Prostate gland (tissue), 2 donors: ENCODE results near the gene SIGLEC15. TPM values are rescaled to one million over a fixed set of nuclear protein-coding genes. Genes with fewer than 3 reads are reported as not detected.

Source experiments
- DNase-seq: peaks from one replicate; pipeline ENCODE4 v3.0.0-alpha.2; 2019; ENCODE audit warnings: low spot score
- H3K27ac ChIP-seq, 2 donors: fragments of 200-600 bp; sonication (generic); 2 replicates each; pipeline ENCODE4 v1.5.1; 2017 to 2019
- H3K27me3 ChIP-seq: fragments of 200-600 bp; sonication (generic); replicated peaks from 2 replicates; pipeline ENCODE4 v1.5.1; 2019; ENCODE audit not compliant: insufficient read depth
- H3K36me3 ChIP-seq, 2 donors: fragments of 200-600 bp; sonication (generic); 1 replicate in 1 of 2; 2 replicates in 1 of 2; pipeline versions ENCODE4 v1.5.1 to v1.8.1; 2017 to 2019
- H3K4me1 ChIP-seq: fragments of 200-600 bp; sonication (generic); replicated peaks from 2 replicates; pipeline ENCODE4 v1.5.1; 2019
- H3K4me3 ChIP-seq, 2 donors: fragments of 200-600 bp; sonication (generic); 2 replicates each; pipeline ENCODE4 v1.5.1; 2017 to 2019
- H3K9me3 ChIP-seq: fragments of 200-600 bp; sonication (generic); 2 replicates; pipeline ENCODE4 v1.5.1; 2017
- POLR2A ChIP-seq: fragments of 450-650 bp; IDR thresholded peaks from one replicate; pipeline ENCODE4 v1.6.1; 2016; ENCODE audit warnings: antibody characterized with exemption, mild to moderate bottlenecking
- POLR2AphosphoS5 ChIP-seq: sonication (generic); formaldehyde crosslinking; IDR thresholded peaks from one replicate; pipeline ENCODE4 v1.6.1; 2017; ENCODE audit warnings: antibody characterized with exemption
- WGBS: methylation state at CpG from one replicate; pipeline ENCODE4 v1.1.5; 2018; 5-methylcytosine and 5-hydroxymethylcytosine counted together
- intact Hi-C: fragments of 100-400 bp; cut with DNase I; formaldehyde crosslinking; loops from one replicate; pipeline ENCODE4 v1.14.2; 2022
- total RNA-seq, 2 donors: library from RNA; depleted of rRNA; stranded (reverse); fragments of >200 nt; gene quantifications; one replicate each; pipeline ENCODE4 v1.1.0, GENCODE V29; 2016
- TF ChIP-seq, protein P1 (sequence below), 4 experiments: fragments of 200-600 bp in 2 of 4; fragments of 450-650 bp in 2 of 4; sonication (generic) in 2 of 4; IDR thresholded peaks; 1 replicate in 3 of 4; 2 replicates in 1 of 4; pipeline ENCODE4 v1.5.1; 2016 to 2019; ENCODE audit warnings: antibody characterized with exemption in 4 of 4, mild to moderate bottlenecking in 2 of 4, moderate library complexity in 2 of 4

The SIGLEC15 gene, protein sequence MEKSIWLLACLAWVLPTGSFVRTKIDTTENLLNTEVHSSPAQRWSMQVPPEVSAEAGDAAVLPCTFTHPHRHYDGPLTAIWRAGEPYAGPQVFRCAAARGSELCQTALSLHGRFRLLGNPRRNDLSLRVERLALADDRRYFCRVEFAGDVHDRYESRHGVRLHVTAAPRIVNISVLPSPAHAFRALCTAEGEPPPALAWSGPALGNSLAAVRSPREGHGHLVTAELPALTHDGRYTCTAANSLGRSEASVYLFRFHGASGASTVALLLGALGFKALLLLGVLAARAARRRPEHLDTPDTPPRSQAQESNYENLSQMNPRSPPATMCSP
- under 1 TPM in 1 of 2 donors, not detected in 1; 0.91 TPM for total RNA-seq

DNA sequence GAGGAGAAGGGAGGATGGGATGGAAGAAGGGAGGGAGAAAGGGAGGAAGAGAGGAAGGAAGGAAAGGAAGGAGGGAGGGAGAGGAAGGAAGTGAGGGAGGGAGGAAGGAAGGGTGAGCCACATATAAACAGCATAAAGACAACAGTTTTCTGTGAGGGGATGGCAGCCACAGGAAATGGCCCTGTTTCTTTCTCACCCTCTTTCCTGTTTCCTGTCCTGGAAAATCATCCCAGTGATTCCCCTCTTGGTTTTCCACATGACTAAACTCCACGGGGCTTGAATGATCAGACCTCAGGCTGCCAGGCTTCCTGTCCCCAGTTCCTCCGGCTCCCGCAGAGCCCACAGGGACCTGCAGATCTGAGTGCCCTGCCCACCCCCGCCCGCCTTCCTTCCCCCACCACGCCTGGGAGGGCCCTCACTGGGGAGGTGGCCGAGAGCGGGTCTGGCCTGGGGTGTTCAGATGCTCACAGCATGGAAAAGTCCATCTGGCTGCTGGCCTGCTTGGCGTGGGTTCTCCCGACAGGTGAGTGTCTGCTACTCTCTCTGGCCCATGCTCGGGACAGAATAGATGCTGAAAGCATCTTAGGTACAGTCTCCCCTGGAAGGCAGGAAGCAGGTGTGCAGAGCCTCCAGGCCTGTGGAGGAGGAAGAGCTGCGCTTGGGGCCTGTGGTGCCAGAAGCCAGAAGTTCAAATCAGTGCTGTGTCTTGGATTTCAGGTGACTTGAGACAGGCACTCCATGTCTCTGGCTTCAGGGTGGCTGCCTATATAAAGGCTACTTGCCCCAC, at the start of gene SIGLEC15:
Gene SIGLEC15, plus strand, starts transcription at position 418 of the 787 bp plus-strand sequence. Its CDS starts 54 bp downstream, at position 472.
- WGBS: 75% methylated on average over 12 of the region's 12 CpGs
- Histone ChIP-seq H3K36me3 (no peaks in the 10 kb centered on the region), H3K27ac (no peak within 1 kb of the TSS), H3K4me1 (peaks cover 6% of the 10 kb centered on the region), H3K4me3 (no peak within 1 kb of the TSS), H3K27me3 (no peaks in the 10 kb centered on the region), H3K9me3 (no peaks in the 10 kb centered on the region)
- TF ChIP-seq POLR2AphosphoS5 (no peak), POLR2A (no peak)
- TF ChIP-seq, protein P1, sequence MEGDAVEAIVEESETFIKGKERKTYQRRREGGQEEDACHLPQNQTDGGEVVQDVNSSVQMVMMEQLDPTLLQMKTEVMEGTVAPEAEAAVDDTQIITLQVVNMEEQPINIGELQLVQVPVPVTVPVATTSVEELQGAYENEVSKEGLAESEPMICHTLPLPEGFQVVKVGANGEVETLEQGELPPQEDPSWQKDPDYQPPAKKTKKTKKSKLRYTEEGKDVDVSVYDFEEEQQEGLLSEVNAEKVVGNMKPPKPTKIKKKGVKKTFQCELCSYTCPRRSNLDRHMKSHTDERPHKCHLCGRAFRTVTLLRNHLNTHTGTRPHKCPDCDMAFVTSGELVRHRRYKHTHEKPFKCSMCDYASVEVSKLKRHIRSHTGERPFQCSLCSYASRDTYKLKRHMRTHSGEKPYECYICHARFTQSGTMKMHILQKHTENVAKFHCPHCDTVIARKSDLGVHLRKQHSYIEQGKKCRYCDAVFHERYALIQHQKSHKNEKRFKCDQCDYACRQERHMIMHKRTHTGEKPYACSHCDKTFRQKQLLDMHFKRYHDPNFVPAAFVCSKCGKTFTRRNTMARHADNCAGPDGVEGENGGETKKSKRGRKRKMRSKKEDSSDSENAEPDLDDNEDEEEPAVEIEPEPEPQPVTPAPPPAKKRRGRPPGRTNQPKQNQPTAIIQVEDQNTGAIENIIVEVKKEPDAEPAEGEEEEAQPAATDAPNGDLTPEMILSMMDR (IDR thresholded peaks at IDR 0.05): no peak
- intact Hi-C loops: no loop called here
- DNase-seq: no peak

DNA sequence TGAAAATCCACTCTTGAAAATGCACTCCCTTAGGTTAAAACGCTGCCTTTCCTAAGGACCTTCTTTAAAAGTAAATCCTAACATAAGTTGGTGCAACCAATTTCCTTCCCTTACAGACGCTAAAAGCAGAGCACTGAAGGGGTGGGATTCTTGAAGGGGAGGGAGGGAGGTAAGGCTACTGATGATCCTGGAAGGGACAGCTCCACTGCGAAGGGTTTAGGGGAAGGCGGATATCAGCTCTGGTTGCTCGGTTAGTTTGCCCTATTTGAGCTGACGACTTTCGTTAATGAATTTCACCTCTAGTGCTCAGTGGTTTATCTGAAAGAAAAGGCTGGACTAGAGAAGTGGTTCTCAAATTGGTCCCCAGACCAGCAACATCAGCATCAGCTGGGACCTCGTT, 49.7 kb upstream of the SIGLEC15 start:
- DNase-seq: no peak
- Histone ChIP-seq H3K27ac (peak overlapping the region; percentile 46 to 65), H3K9me3 (no peaks in the 10 kb centered on the region), H3K4me3 (peak overlapping the region; percentile 27 to 30), H3K4me1 (peaks cover 13% of the 10 kb centered on the region), H3K27me3 (no peaks in the 10 kb centered on the region), H3K36me3 (no peaks in the 10 kb centered on the region)
- WGBS: 68% methylated on average over 8 of the region's 8 CpGs
- intact Hi-C loops: no loop called here
- TF ChIP-seq POLR2AphosphoS5 (no peak), POLR2A (no peak)
- TF ChIP-seq, protein P1 (IDR thresholded peaks at IDR 0.05): no peak

DNA sequence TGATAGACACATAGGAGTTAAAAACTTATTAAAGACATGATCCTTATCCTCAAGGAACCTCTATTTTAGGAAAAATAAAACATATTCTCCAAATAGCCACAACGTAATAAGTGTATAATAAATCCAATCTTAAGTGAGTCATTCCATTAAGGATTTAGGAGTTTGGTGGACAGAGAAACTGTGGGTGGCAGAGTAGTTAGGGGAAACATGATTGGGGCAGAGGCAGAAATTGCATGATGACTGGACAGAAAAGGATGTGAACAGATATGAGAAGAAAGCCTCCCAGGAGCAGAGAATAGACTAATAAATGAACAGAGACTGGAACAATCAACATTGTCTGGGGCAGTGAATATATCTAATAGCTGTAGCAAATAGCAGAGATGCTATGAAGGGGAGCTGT, 48.1 kb upstream of the SIGLEC15 start:
- Histone ChIP-seq H3K4me3 (no peak overlapping the region), H3K36me3 (no peaks in the 10 kb centered on the region), H3K27ac (peak overlapping the region; percentile 5 to 13), H3K9me3 (no peaks in the 10 kb centered on the region), H3K4me1 (peaks cover 17% of the 10 kb centered on the region), H3K27me3 (no peaks in the 10 kb centered on the region)
- TF ChIP-seq POLR2AphosphoS5 (peak; percentile 52), POLR2A (no peak)
- TF ChIP-seq, protein P1 (IDR thresholded peaks at IDR 0.05): no peak
- DNase-seq: no peak
- WGBS: 19% methylated on average over 1 of the region's 1 CpG
- intact Hi-C loops: no loop called here

DNA sequence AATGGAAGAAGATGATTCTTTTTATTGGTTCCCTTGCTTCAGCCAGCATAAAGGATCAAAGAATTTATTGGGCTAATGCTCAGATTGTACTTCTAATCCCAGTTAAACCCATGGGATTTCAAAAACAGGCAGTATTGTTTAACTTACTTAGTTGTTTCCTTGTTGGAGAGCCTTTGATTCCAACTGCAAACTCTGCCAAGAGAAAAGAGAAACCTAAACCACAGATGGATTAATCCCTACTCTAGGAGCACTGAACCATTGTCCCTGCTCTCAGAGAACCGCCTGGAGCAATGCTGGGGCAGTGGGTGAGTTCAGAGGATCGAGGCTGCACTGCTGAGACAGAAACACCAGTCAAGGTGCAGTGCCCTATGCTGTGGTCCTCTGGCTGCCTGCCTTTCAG, 44.9 kb upstream of the SIGLEC15 start:
- H3K9me3 ChIP-seq: no peaks in the 10 kb centered on the region
- intact Hi-C loops: no loop called here
- no peaks in the 10 kb centered on the region for H3K27me3 ChIP-seq
- H3K4me1 ChIP-seq: peaks cover 9% of the 10 kb centered on the region
- TF ChIP-seq, protein P1 (IDR thresholded peaks at IDR 0.05): no peak
- peak; percentile 43 for TF ChIP-seq POLR2AphosphoS5
- H3K4me3 ChIP-seq: no peak overlapping the region
- H3K36me3 ChIP-seq: no peaks in the 10 kb centered on the region
- DNase-seq: no peak
- H3K27ac ChIP-seq: peak overlapping the region; percentile 42 to 60
- 30% methylated on average over 2 of the region's 2 CpGs for WGBS
